Bronchus fibroblast of lung (primary cell): ENCODE results near the gene SPARCL1. TPM values are rescaled to one million over a fixed set of nuclear protein-coding genes. Genes with fewer than 3 reads are reported as not detected.

ENCODE experiments used
- total RNA-seq: library from RNA; depleted of rRNA; stranded (reverse); fragments of >200 nt; gene quantifications from 2 replicates; pipeline ENCODE4 v1.2.3, GENCODE V29; 2015

The SPARCL1 gene, protein sequence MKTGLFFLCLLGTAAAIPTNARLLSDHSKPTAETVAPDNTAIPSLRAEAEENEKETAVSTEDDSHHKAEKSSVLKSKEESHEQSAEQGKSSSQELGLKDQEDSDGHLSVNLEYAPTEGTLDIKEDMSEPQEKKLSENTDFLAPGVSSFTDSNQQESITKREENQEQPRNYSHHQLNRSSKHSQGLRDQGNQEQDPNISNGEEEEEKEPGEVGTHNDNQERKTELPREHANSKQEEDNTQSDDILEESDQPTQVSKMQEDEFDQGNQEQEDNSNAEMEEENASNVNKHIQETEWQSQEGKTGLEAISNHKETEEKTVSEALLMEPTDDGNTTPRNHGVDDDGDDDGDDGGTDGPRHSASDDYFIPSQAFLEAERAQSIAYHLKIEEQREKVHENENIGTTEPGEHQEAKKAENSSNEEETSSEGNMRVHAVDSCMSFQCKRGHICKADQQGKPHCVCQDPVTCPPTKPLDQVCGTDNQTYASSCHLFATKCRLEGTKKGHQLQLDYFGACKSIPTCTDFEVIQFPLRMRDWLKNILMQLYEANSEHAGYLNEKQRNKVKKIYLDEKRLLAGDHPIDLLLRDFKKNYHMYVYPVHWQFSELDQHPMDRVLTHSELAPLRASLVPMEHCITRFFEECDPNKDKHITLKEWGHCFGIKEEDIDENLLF
- under 0.01 TPM in 1 of 2 replicates, not detected in the other for total RNA-seq

DNA sequence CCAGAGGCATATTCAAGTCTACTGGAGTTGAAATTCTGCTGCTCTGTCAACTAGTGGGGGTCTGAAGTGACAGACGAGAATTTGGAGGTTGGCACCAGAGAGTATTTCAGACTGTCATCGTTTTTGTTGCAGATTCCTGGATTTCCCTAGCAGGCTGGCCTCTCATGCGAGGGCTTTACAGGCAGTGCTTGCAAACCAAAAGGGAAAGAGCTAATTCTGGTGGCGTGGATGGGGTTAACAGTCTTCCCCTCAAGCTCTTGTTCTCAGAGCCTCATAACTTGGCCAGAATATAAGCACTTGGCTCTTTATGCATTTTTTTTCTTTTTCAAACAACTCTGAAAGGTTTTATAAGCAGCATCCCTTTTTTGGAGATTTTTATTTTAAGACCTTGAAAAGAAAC is at the start of gene SPARCL1:
Gene SPARCL1, minus strand, starts transcription at position 190 of the 400 bp plus-strand sequence. CDS start 29,802 bp downstream, outside the sequence.

Other genes starting within 250 kb of the SPARCL1 start
- gene HSD17B13, start 206.5 kb downstream of the SPARCL1 start, total RNA-seq: under 0.01 TPM in 1 of 2 replicates, not detected in the other
- 21.1 and 30.1 TPM in 2 replicates for gene HSD17B11, start 138.2 kb downstream of the SPARCL1 start, total RNA-seq
- 10.6 and 14.3 TPM in 2 replicates for gene NUDT9, start 106.8 kb downstream of the SPARCL1 start, total RNA-seq
- not detected in 2 replicates for gene DSPP, start 79.2 kb upstream of the SPARCL1 start, total RNA-seq
- gene DMP1, start 120.9 kb upstream of the SPARCL1 start, total RNA-seq: not detected in 2 replicates